ENCODE measurements around the gene HIRA. TPM values are rescaled to one million over a fixed set of nuclear protein-coding genes. Genes with fewer than 3 reads are reported as not detected.

Gene HIRA
- total and polyA plus RNA-seq, 9 of the 15 experiments (the other 6 are each of a cell fraction or from before 2014, with no cell fraction given): 0.96 to 132 (median 58.4) TPM

DNA sequence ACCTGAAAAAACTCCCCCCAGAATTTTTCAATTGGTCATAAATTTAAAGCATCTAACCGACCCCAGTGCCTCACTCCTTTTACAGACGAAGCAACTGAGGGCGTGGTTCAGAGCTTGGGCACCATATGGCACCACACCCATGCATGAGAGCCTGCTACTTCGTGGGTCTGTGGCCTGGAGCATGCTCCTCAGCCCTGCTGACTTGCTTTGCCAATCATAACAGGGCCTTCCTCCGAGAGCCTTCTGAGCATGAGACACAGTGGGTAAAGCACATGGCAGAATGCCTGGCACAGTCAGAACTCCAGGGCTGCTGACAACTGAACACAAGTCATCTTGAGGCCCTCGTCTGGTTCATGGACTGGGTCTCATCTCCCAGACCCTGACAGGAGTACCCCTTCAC, 33.3 kb downstream of the HIRA start (continued):
- TF ChIP-seq, protein P1, sequence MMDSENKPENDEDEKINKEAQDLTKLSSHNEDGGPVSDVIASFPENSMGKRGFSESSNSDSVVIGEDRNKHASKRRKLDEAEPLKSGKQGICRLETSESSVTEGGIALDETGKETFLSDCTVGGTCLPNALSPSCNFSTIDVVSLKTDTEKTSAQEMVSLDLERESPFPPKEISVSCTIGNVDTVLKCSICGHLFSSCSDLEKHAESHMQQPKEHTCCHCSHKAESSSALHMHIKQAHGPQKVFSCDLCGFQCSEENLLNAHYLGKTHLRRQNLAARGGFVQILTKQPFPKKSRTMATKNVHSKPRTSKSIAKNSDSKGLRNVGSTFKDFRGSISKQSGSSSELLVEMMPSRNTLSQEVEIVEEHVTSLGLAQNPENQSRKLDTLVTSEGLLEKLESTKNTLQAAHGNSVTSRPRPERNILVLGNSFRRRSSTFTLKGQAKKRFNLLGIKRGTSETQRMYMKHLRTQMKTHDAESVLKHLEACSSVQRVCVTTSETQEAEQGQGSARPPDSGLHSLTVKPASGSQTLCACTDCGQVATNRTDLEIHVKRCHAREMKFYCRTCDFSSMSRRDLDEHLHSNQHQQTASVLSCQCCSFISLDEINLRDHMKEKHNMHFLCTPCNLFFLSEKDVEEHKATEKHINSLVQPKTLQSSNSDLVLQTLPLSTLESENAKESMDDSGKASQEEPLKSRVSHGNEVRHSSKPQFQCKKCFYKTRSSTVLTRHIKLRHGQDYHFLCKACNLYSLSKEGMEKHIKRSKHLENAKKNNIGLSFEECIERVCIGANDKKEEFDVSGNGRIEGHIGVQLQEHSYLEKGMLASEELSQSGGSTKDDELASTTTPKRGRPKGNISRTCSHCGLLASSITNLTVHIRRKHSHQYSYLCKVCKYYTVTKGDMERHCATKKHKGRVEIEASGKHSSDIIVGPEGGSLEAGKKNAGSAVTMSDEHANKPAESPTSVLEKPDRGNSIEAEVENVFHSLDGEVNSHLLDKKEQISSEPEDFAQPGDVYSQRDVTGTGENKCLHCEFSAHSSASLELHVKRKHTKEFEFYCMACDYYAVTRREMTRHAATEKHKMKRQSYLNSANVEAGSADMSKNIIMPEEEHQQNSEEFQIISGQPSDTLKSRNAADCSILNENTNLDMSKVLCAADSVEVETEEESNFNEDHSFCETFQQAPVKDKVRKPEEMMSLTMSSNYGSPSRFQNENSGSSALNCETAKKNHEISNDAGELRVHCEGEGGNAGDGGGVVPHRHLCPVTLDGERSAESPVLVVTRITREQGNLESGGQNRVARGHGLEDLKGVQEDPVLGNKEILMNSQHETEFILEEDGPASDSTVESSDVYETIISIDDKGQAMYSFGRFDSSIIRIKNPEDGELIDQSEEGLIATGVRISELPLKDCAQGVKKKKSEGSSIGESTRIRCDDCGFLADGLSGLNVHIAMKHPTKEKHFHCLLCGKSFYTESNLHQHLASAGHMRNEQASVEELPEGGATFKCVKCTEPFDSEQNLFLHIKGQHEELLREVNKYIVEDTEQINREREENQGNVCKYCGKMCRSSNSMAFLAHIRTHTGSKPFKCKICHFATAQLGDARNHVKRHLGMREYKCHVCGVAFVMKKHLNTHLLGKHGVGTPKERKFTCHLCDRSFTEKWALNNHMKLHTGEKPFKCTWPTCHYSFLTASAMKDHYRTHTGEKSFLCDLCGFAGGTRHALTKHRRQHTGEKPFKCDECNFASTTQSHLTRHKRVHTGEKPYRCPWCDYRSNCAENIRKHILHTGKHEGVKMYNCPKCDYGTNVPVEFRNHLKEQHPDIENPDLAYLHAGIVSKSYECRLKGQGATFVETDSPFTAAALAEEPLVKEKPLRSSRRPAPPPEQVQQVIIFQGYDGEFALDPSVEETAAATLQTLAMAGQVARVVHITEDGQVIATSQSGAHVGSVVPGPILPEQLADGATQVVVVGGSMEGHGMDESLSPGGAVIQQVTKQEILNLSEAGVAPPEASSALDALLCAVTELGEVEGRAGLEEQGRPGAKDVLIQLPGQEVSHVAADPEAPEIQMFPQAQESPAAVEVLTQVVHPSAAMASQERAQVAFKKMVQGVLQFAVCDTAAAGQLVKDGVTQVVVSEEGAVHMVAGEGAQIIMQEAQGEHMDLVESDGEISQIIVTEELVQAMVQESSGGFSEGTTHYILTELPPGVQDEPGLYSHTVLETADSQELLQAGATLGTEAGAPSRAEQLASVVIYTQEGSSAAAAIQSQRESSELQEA (IDR thresholded peaks at IDR 0.05; ENCODE audit: low read depth): no peak
- 0 out of 2 replicates have a peak, but pooled peaks have one; percentile 38 for TF ChIP-seq ZNF436 (CRISPR knock-in tag; IDR thresholded peaks at IDR 0.05)
- no peak for TF ChIP-seq ZNF740 (CRISPR knock-in tag; IDR thresholded peaks at IDR 0.05)
- no peak; a peak in 1 of 4 replicates for TF ChIP-seq ZNF740 (tag; IDR thresholded peaks at IDR 0.05)
- TF ChIP-seq CSDE1 (IDR thresholded peaks at IDR 0.05): no peak
- no peak for TF ChIP-seq MAFF (IDR thresholded peaks at IDR 0.05; ENCODE audit: low read length)
- no peak for TF ChIP-seq FOXA3 (CRISPR knock-in tag; conservative IDR thresholded peaks at IDR 0.05 in 1 of 2, IDR thresholded peaks at IDR 0.05 in 1 of 2)
- 0 out of 2 replicates have a peak, but pooled peaks have one; percentile 19 for TF ChIP-seq KLF1 (tag; IDR thresholded peaks at IDR 0.05)
- no peak for TF ChIP-seq ZNF184 (CRISPR knock-in tag; IDR thresholded peaks at IDR 0.05)
- TF ChIP-seq, protein P2, sequence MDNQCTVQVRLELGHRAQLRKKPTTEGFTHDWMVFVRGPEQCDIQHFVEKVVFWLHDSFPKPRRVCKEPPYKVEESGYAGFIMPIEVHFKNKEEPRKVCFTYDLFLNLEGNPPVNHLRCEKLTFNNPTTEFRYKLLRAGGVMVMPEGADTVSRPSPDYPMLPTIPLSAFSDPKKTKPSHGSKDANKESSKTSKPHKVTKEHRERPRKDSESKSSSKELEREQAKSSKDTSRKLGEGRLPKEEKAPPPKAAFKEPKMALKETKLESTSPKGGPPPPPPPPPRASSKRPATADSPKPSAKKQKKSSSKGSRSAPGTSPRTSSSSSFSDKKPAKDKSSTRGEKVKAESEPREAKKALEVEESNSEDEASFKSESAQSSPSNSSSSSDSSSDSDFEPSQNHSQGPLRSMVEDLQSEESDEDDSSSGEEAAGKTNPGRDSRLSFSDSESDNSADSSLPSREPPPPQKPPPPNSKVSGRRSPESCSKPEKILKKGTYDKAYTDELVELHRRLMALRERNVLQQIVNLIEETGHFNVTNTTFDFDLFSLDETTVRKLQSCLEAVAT (IDR thresholded peaks at IDR 0.05): no peak
- TF ChIP-seq, protein P3, sequence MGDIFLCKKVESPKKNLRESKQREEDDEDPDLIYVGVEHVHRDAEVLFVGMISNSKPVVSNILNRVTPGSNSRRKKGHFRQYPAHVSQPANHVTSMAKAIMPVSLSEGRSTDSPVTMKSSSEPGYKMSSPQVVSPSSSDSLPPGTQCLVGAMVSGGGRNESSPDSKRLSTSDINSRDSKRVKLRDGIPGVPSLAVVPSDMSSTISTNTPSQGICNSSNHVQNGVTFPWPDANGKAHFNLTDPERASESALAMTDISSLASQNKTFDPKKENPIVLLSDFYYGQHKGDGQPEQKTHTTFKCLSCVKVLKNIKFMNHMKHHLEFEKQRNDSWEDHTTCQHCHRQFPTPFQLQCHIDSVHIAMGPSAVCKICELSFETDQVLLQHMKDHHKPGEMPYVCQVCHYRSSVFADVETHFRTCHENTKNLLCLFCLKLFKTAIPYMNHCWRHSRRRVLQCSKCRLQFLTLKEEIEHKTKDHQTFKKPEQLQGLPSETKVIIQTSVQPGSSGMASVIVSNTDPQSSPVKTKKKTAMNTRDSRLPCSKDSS (IDR thresholded peaks at IDR 0.05; ENCODE audit: low read depth, partially characterized antibody): no peak
- TF ChIP-seq, protein P4, sequence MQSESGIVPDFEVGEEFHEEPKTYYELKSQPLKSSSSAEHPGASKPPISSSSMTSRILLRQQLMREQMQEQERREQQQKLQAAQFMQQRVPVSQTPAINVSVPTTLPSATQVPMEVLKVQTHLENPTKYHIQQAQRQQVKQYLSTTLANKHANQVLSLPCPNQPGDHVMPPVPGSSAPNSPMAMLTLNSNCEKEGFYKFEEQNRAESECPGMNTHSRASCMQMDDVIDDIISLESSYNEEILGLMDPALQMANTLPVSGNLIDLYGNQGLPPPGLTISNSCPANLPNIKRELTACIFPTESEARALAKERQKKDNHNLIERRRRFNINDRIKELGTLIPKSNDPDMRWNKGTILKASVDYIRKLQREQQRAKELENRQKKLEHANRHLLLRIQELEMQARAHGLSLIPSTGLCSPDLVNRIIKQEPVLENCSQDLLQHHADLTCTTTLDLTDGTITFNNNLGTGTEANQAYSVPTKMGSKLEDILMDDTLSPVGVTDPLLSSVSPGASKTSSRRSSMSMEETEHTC (IDR thresholded peaks at IDR 0.05): no peak
- no peak for TF ChIP-seq JUNB (CRISPR knock-in tag; conservative IDR thresholded peaks at IDR 0.05)
- no peak for TF ChIP-seq RAD51 (IDR thresholded peaks at IDR 0.05; ENCODE audit: borderline replicate concordance, low read depth)
- peak; percentile 20; the same call in 1 of the 2 replicates for TF ChIP-seq DMBX1 (CRISPR knock-in tag; IDR thresholded peaks at IDR 0.05; ENCODE audit: borderline replicate concordance)
